ENCODE results near the gene BCL6.

BCL6 gene

GRCh38 chr3:187745201-187746058 is at the start of gene BCL6:
Gene BCL6 (minus strand): TSS chr3:187745468. CDS start chr3:187733693, 11,775 bp downstream.
- H3K4me1 ChIP-seq (ENCODE audit: control insufficient read depth, insufficient read depth, low read length): peaks cover 39% of the 10 kb centered on the region
- peak within 1 kb of the TSS; percentile 88 for H3K4me3 ChIP-seq (ENCODE audit: low read depth, low read length)
- peak within 1 kb of the TSS; percentile 99 for H3K9ac ChIP-seq (ENCODE audit: low read length)
- H3K9me3 ChIP-seq (ENCODE audit: control insufficient read depth, insufficient read depth, low read depth, low read length): no peaks in the 10 kb centered on the region
- H3K27ac ChIP-seq (ENCODE audit: low read depth, low read length): peak within 1 kb of the TSS; percentile 100
- H3K27me3 ChIP-seq (ENCODE audit: control insufficient read depth, insufficient read depth, low read length): peaks cover 17% of the 10 kb centered on the region
- H3K36me3 ChIP-seq (ENCODE audit: control insufficient read depth, insufficient read depth, low read length): no peaks in the 10 kb centered on the region

GRCh38 chr3:187794731-187795130 is 49.5 kb upstream of the BCL6 start:
- Histone ChIP-seq H3K27me3 (ENCODE audit: control insufficient read depth, insufficient read depth, low read length) (no peaks in the 10 kb centered on the region), H3K4me1 (ENCODE audit: control insufficient read depth, insufficient read depth, low read length) (no peaks in the 10 kb centered on the region; the same call in 1 of the 2 replicates), H3K9ac (ENCODE audit: low read length) (no peak overlapping the region), H3K4me3 (ENCODE audit: low read depth, low read length) (no peak overlapping the region), H3K36me3 (ENCODE audit: control insufficient read depth, insufficient read depth, low read length) (no peaks in the 10 kb centered on the region), H3K27ac (ENCODE audit: low read depth, low read length) (no peak overlapping the region), H3K9me3 (ENCODE audit: control insufficient read depth, insufficient read depth, low read depth, low read length) (no peaks in the 10 kb centered on the region)

- Histone ChIP-seq H3K27me3 (ENCODE audit: control insufficient read depth, insufficient read depth, low read length) (no peaks in the 10 kb centered on the region), H3K9ac (ENCODE audit: low read length) (no peak overlapping the region), H3K27ac (ENCODE audit: low read depth, low read length) (no peak overlapping the region), H3K4me1 (ENCODE audit: control insufficient read depth, insufficient read depth, low read length) (no peaks in the 10 kb centered on the region; the same call in 1 of the 2 replicates), H3K36me3 (ENCODE audit: control insufficient read depth, insufficient read depth, low read length) (no peaks in the 10 kb centered on the region), H3K4me3 (ENCODE audit: low read depth, low read length) (no peak overlapping the region), H3K9me3 (ENCODE audit: control insufficient read depth, insufficient read depth, low read depth, low read length) (no peaks in the 10 kb centered on the region)
Observed at GRCh38 chr3:187793618-187794017, 48.4 kb upstream of the BCL6 start.

- H3K27ac ChIP-seq (ENCODE audit: low read depth, low read length): no peak overlapping the region
- H3K4me1 ChIP-seq (ENCODE audit: control insufficient read depth, insufficient read depth, low read length): no peaks in the 10 kb centered on the region
- H3K27me3 ChIP-seq (ENCODE audit: control insufficient read depth, insufficient read depth, low read length): no peaks in the 10 kb centered on the region
Observed at GRCh38 chr3:187792521-187792920, 47.3 kb upstream of the BCL6 start.

GRCh38 chr3:187789872-187790271 is 44.6 kb upstream of the BCL6 start:
- Histone ChIP-seq H3K9me3 (ENCODE audit: control insufficient read depth, insufficient read depth, low read depth, low read length) (no peaks in the 10 kb centered on the region), H3K9ac (ENCODE audit: low read length) (no peak overlapping the region), H3K4me1 (ENCODE audit: control insufficient read depth, insufficient read depth, low read length) (no peaks in the 10 kb centered on the region), H3K27me3 (ENCODE audit: control insufficient read depth, insufficient read depth, low read length) (no peaks in the 10 kb centered on the region), H3K36me3 (ENCODE audit: control insufficient read depth, insufficient read depth, low read length) (no peaks in the 10 kb centered on the region), H3K4me3 (ENCODE audit: low read depth, low read length) (no peak overlapping the region), H3K27ac (ENCODE audit: low read depth, low read length) (no peak overlapping the region)

More at GRCh38 chr3:187792521-187792920, 47.3 kb upstream of the BCL6 start:
- no peaks in the 10 kb centered on the region for H3K36me3 ChIP-seq (ENCODE audit: control insufficient read depth, insufficient read depth, low read length)
- H3K9me3 ChIP-seq (ENCODE audit: control insufficient read depth, insufficient read depth, low read depth, low read length): no peaks in the 10 kb centered on the region
- H3K9ac ChIP-seq (ENCODE audit: low read length): no peak overlapping the region
- H3K4me3 ChIP-seq (ENCODE audit: low read depth, low read length): no peak overlapping the region

GRCh38 chr3:187788984-187789857 is 44.0 kb upstream of the BCL6 start:
- Histone ChIP-seq H3K27ac (ENCODE audit: low read depth, low read length) (no peak overlapping the region), H3K27me3 (ENCODE audit: control insufficient read depth, insufficient read depth, low read length) (no peaks in the 10 kb centered on the region), H3K4me3 (ENCODE audit: low read depth, low read length) (no peak overlapping the region), H3K36me3 (ENCODE audit: control insufficient read depth, insufficient read depth, low read length) (no peaks in the 10 kb centered on the region), H3K9me3 (ENCODE audit: control insufficient read depth, insufficient read depth, low read depth, low read length) (no peaks in the 10 kb centered on the region), H3K9ac (ENCODE audit: low read length) (no peak overlapping the region), H3K4me1 (ENCODE audit: control insufficient read depth, insufficient read depth, low read length) (no peaks in the 10 kb centered on the region)

- no peak overlapping the region for H3K27ac ChIP-seq (ENCODE audit: low read depth, low read length)
Observed at GRCh38 chr3:187783098-187783497, 37.8 kb upstream of the BCL6 start.

GRCh38 chr3:187782006-187782405 is 36.7 kb upstream of the BCL6 start:
- no peak overlapping the region for H3K9ac ChIP-seq (ENCODE audit: low read length)
- H3K4me3 ChIP-seq (ENCODE audit: low read depth, low read length): no peak overlapping the region
- no peaks in the 10 kb centered on the region for H3K27me3 ChIP-seq (ENCODE audit: control insufficient read depth, insufficient read depth, low read length)
- H3K4me1 ChIP-seq (ENCODE audit: control insufficient read depth, insufficient read depth, low read length): peaks cover 3% of the 10 kb centered on the region; the same call in 1 of the 2 replicates
- no peaks in the 10 kb centered on the region for H3K9me3 ChIP-seq (ENCODE audit: control insufficient read depth, insufficient read depth, low read depth, low read length)
- no peak overlapping the region for H3K27ac ChIP-seq (ENCODE audit: low read depth, low read length)
- H3K36me3 ChIP-seq (ENCODE audit: control insufficient read depth, insufficient read depth, low read length): no peaks in the 10 kb centered on the region

More at GRCh38 chr3:187783098-187783497, 37.8 kb upstream of the BCL6 start:
- Histone ChIP-seq H3K9me3 (ENCODE audit: control insufficient read depth, insufficient read depth, low read depth, low read length) (no peaks in the 10 kb centered on the region), H3K9ac (ENCODE audit: low read length) (no peak overlapping the region), H3K4me1 (ENCODE audit: control insufficient read depth, insufficient read depth, low read length) (peaks cover 3% of the 10 kb centered on the region; the same call in 1 of the 2 replicates), H3K4me3 (ENCODE audit: low read depth, low read length) (no peak overlapping the region), H3K27me3 (ENCODE audit: control insufficient read depth, insufficient read depth, low read length) (no peaks in the 10 kb centered on the region), H3K36me3 (ENCODE audit: control insufficient read depth, insufficient read depth, low read length) (no peaks in the 10 kb centered on the region)

GRCh38 chr3:187781001-187781400 is 35.7 kb upstream of the BCL6 start:
- Histone ChIP-seq H3K4me3 (ENCODE audit: low read depth, low read length) (no peak overlapping the region), H3K9me3 (ENCODE audit: control insufficient read depth, insufficient read depth, low read depth, low read length) (no peaks in the 10 kb centered on the region), H3K27me3 (ENCODE audit: control insufficient read depth, insufficient read depth, low read length) (no peaks in the 10 kb centered on the region), H3K4me1 (ENCODE audit: control insufficient read depth, insufficient read depth, low read length) (peaks cover 3% of the 10 kb centered on the region; the same call in 1 of the 2 replicates), H3K27ac (ENCODE audit: low read depth, low read length) (no peak overlapping the region), H3K9ac (ENCODE audit: low read length) (no peak overlapping the region), H3K36me3 (ENCODE audit: control insufficient read depth, insufficient read depth, low read length) (no peaks in the 10 kb centered on the region)

- Histone ChIP-seq H3K27me3 (ENCODE audit: control insufficient read depth, insufficient read depth, low read length) (no peaks in the 10 kb centered on the region), H3K36me3 (ENCODE audit: control insufficient read depth, insufficient read depth, low read length) (no peaks in the 10 kb centered on the region), H3K27ac (ENCODE audit: low read depth, low read length) (no peak overlapping the region), H3K9me3 (ENCODE audit: control insufficient read depth, insufficient read depth, low read depth, low read length) (no peaks in the 10 kb centered on the region), H3K9ac (ENCODE audit: low read length) (no peak overlapping the region), H3K4me1 (ENCODE audit: control insufficient read depth, insufficient read depth, low read length) (peaks cover 9% of the 10 kb centered on the region), H3K4me3 (ENCODE audit: low read depth, low read length) (no peak overlapping the region)
Observed at GRCh38 chr3:187778726-187779125, 33.5 kb upstream of the BCL6 start.
